K562 (cell line): Measurements from ENCODE around the gene FDX2. TPM values are rescaled to one million over a fixed set of nuclear protein-coding genes. Genes with fewer than 3 reads are reported as not detected.
A peak's percentile ranks its signal among the peaks of the same experiment; 100 is the strongest.

Experiments used
- ATAC-seq: fragments of 200-7000 bp; cut with Tn5 transposase; 3 replicates; pipeline ENCODE4 v1.9.1; 2020; ENCODE audit warnings: moderate library complexity
- BruUV-seq: library from RNA; stranded (reverse); fragments of 400-500 nt; replicated peaks from 2 replicates; lab custom pipeline; 2021; lab: Mats Ljungman, UMichigan
- CTCF ChIA-PET: fragments of 300-600 bp; formaldehyde crosslinking; extraction: SDS; loops from one replicate; lab custom pipeline; 2021; ENCODE audit warnings: low intra/inter-chr PET ratio; lab: Yijun Ruan, JAX
- POLR2A ChIA-PET: fragments of 300-600, 350-650 bp; sonication (Branson Sonifier 250); formaldehyde crosslinking; extraction: SDS; loops from one replicate; lab custom pipeline; 2021; ENCODE audit warnings: antibody characterized with exemption, inconsistent platforms; lab: Yijun Ruan, JAX
- DNase-seq, 4 experiments: peaks; one replicate each; pipeline versions ENCODE4 v3.0.0 to v3.0.0-alpha.2; 2011 to 2018; ENCODE audit warnings: low spot score in 3 of 4, mixed read lengths in 3 of 4; ENCODE audit errors: extremely low read depth in 1 of 4
- FAIRE-seq: peaks from 2 replicates; lab custom pipeline; 2011; peaks lifted over from hg19 to GRCh38; lab: Jason Lieb, UNC
- H2AFZ ChIP-seq: 2 replicates; pipeline ENCODE4 v1.6.0; 2011; ENCODE audit warnings: low read depth, low read length, control low read depth, inconsistent platforms
- H3K27ac ChIP-seq: fragments of 200-600 bp; 3 replicates; pipeline ENCODE4 v1.8.0; 2011; ENCODE audit warnings: low read depth, mild to moderate bottlenecking, control low read depth, inconsistent platforms, low read length, moderate library complexity, mixed read lengths; ENCODE audit errors: extremely low read depth
- H3K27me3 ChIP-seq, 2 experiments: fragments of 300-600 bp in 1 of 2; 2 replicates in 1 of 2; 3 replicates in 1 of 2; pipeline versions ENCODE4 v1.6.0 to v1.8.0; 2011; ENCODE audit warnings: inconsistent platforms in 2 of 2, low read length in 2 of 2, mild to moderate bottlenecking in 1 of 2, mixed read lengths in 1 of 2, moderate library complexity in 1 of 2; ENCODE audit not compliant: control insufficient read depth in 2 of 2, insufficient read depth in 2 of 2
- H3K36me3 ChIP-seq: fragments of 300-600 bp; 3 replicates; pipeline ENCODE4 v1.8.0; 2011; ENCODE audit warnings: mild to moderate bottlenecking, low read length, inconsistent platforms; ENCODE audit not compliant: control insufficient read depth, insufficient read depth
- H3K4me1 ChIP-seq, 2 experiments: fragments of 200-600 bp in 1 of 2; replicated peaks in 1 of 2; 2 replicates in 1 of 2; 3 replicates in 1 of 2; pipeline versions ENCODE4 v1.5.1 to v1.8.0; 2011; ENCODE audit warnings: inconsistent platforms in 2 of 2, low read length in 2 of 2, mild to moderate bottlenecking in 1 of 2, mixed read lengths in 1 of 2, moderate library complexity in 1 of 2; ENCODE audit not compliant: control insufficient read depth in 2 of 2, insufficient read depth in 2 of 2
- H3K4me2 ChIP-seq: 2 replicates; pipeline ENCODE4 v1.6.1; 2011; ENCODE audit warnings: low read length, control low read depth, inconsistent platforms, mixed read lengths; ENCODE audit not compliant: insufficient read depth
- H3K4me3 ChIP-seq: fragments of 200-600 bp; sonication (generic), shearing (Covaris generic); 2 replicates; pipeline ENCODE4 v1.5.1; 2016; ENCODE audit warnings: control low read depth, inconsistent platforms
- H3K79me2 ChIP-seq: fragments of 200-600 bp; 3 replicates; pipeline ENCODE4 v1.8.0; 2011; ENCODE audit warnings: low read length, inconsistent platforms; ENCODE audit not compliant: control insufficient read depth, insufficient read depth
- H3K9ac ChIP-seq, 2 experiments: 2 replicates each; pipeline versions ENCODE4 v1.6.0 to v1.6.1; 2011; ENCODE audit warnings: low read depth in 2 of 2, low read length in 2 of 2, control low read depth in 1 of 2, inconsistent platforms in 1 of 2, mild to moderate bottlenecking in 1 of 2, mixed read lengths in 1 of 2; ENCODE audit not compliant: insufficient read depth in 1 of 2
- H3K9me1 ChIP-seq: one replicate; pipeline ENCODE4 v1.6.0; 2011; ENCODE audit warnings: inconsistent platforms, mild to moderate bottlenecking, low read length, moderate library complexity; ENCODE audit not compliant: control insufficient read depth, insufficient read depth
- H3K9me3 ChIP-seq: replicated peaks from 2 replicates; pipeline ENCODE4 v1.5.1; 2011; ENCODE audit warnings: low read depth, low read length, inconsistent platforms; ENCODE audit not compliant: control insufficient read depth, insufficient read depth
- H4K20me1 ChIP-seq: replicated peaks from 2 replicates; pipeline ENCODE4 v1.6.1; 2011; ENCODE audit warnings: low read length, inconsistent platforms, mixed read lengths; ENCODE audit not compliant: control insufficient read depth, insufficient read depth
- DMBX1 ChIP-seq: fragments of 250-450 bp; sonication (Bioruptor Pico); IDR thresholded peaks from 2 replicates; pipeline ENCODE4 v1.8.0; 2022; ENCODE audit warnings: inconsistent platforms, mild to moderate bottlenecking, moderate library complexity, borderline replicate concordance
- EZH2 ChIP-seq: IDR thresholded peaks from 2 replicates; pipeline ENCODE4 v1.6.1; 2012; ENCODE audit warnings: low read depth, mild to moderate bottlenecking, inconsistent platforms, low read length, borderline replicate concordance
- GATAD2B ChIP-seq: fragments of 450-650 bp; IDR thresholded peaks from 2 replicates; pipeline ENCODE4 v1.6.1; 2017; ENCODE audit warnings: mild to moderate bottlenecking, borderline replicate concordance
- KLF13 ChIP-seq: fragments of 450-650 bp; IDR thresholded peaks from 2 replicates; pipeline ENCODE4 v1.6.1; 2016; ENCODE audit warnings: missing genetic modification characterization, low read depth, mild to moderate bottlenecking, missing compliant biosample characterization, moderate library complexity, borderline replicate concordance
- NCOR1 ChIP-seq: fragments of 450-650 bp; IDR thresholded peaks from 2 replicates; pipeline ENCODE4 v1.6.1; 2016; ENCODE audit warnings: mild to moderate bottlenecking, moderate library complexity
- NFXL1 ChIP-seq: fragments of 450-650 bp; formaldehyde crosslinking; IDR thresholded peaks from 2 replicates; pipeline ENCODE4 v1.4.0; 2021; ENCODE audit warnings: mild to moderate bottlenecking
- RCOR1 ChIP-seq, 2 experiments: IDR thresholded peaks; 2 replicates each; pipeline ENCODE4 v1.6.1; 2012; ENCODE audit warnings: low read depth in 2 of 2, low read length in 2 of 2, borderline replicate concordance in 1 of 2, improper control_type of control experiment in 1 of 2
- SIX5 ChIP-seq, 2 experiments: IDR thresholded peaks; 2 replicates each; pipeline ENCODE4 v1.6.1; 2011; ENCODE audit warnings: low read length in 2 of 2, borderline replicate concordance in 1 of 2, low read depth in 1 of 2, mild to moderate bottlenecking in 1 of 2, moderate library complexity in 1 of 2; ENCODE audit not compliant: insufficient read depth in 1 of 2
- SUPT5H ChIP-seq: fragments of 450-650 bp; IDR thresholded peaks from 2 replicates; pipeline ENCODE4 v1.6.1; 2016
- TAF1 ChIP-seq: IDR thresholded peaks from 2 replicates; pipeline ENCODE4 v1.6.1; 2011; ENCODE audit warnings: mild to moderate bottlenecking, low read length, moderate library complexity; ENCODE audit not compliant: insufficient read depth, control insufficient read depth, severe bottlenecking; ENCODE audit errors: extremely low read depth
- ZEB2 ChIP-seq: fragments of 450-650 bp; IDR thresholded peaks from 2 replicates; pipeline ENCODE4 v1.6.1; 2016
- ZMIZ1 ChIP-seq, 2 experiments: fragments of 150-350 bp in 1 of 2; IDR thresholded peaks; 2 replicates each; pipeline ENCODE4 v1.6.1; 2012 to 2016; ENCODE audit warnings: low read depth in 2 of 2, low read length in 2 of 2, mild to moderate bottlenecking in 1 of 2, moderate library complexity in 1 of 2
- ZNF778 ChIP-seq: fragments of 450-650 bp; formaldehyde crosslinking; IDR thresholded peaks from 2 replicates; pipeline ENCODE4 v1.4.0; 2020; ENCODE audit warnings: mild to moderate bottlenecking, moderate library complexity
- WGBS: fragments of 100-300 bp; shearing (Covaris generic); methylation state at CpG from one replicate; pipeline ENCODE4 v1.1.6; 2016; ENCODE audit warnings: low coverage, mixed read lengths; ENCODE audit not compliant: insufficient coverage; ENCODE audit errors: missing lambda C conversion rate; 5-methylcytosine and 5-hydroxymethylcytosine counted together
- in situ Hi-C: fragments of 300-500 bp; cut with MboI; formaldehyde crosslinking; loops from 4 replicates; pipeline ENCODE4 v1.15.0; 2018; ENCODE audit warnings: inconsistent platforms, mixed read lengths
- intact Hi-C: fragments of 100-400 bp; cut with micrococcal nuclease; formaldehyde crosslinking; loops from 2 replicates; pipeline ENCODE4 v1.14.2; 2022
- polyA plus RNA-seq, 8 experiments: library from polyadenylated mRNA; depleted of rRNA in 4 of 8; stranded (reverse) in 5 of 8; unstranded in 3 of 8; fragments of >200 nt; fragmentation: Nextera tagmentation in 2 of 8; fragmentation: Illumina TruSeq in 1 of 8; extraction: Ambion mirVana in 2 of 8; extraction: Trizol in 1 of 8; gene quantifications; 2 replicates each; pipeline versions ENCODE4 v1.2.1 to v1.2.3, GENCODE V29; 2011 to 2014; ENCODE audit warnings: inconsistent platforms in 1 of 8, missing spikeins in 1 of 8
- total RNA-seq, 7 experiments: library from RNA; depleted of rRNA in 6 of 7; stranded (reverse); fragments of >200 nt in 6 of 7; fragmentation: Illumina TruSeq in 2 of 7; extraction: Trizol in 2 of 7; gene quantifications; 2 replicates each; pipeline versions ENCODE4 v1.2.1 to v1.2.3, GENCODE V29; 2011 to 2021; ENCODE audit warnings: low replicate concordance in 1 of 7
- TF ChIP-seq, protein P1 (sequence below): sonication (generic); formaldehyde crosslinking; IDR thresholded peaks from 2 replicates; pipeline ENCODE4 v1.8.1; 2023; ENCODE audit warnings: mild to moderate bottlenecking, missing genetic modification reagents, moderate library complexity
- TF ChIP-seq, protein P2 (sequence below), 2 experiments: fragments of 450-650 bp in 1 of 2; sonication (generic) in 1 of 2; formaldehyde crosslinking; conservative IDR thresholded peaks; 2 replicates each; pipeline versions ENCODE4 v1.4.0 to v1.8.1; 2020 to 2022; ENCODE audit warnings: mild to moderate bottlenecking in 1 of 2, missing genetic modification reagents in 1 of 2

The FDX2 gene
- total and polyA plus RNA-seq, 9 of the 15 experiments (the other 6 are each of a cell fraction or from before 2014, with no cell fraction given): 2.5 to 49.8 (median 29.7) TPM

GRCh38 chr19:10260141-10260584 is 55.7 kb downstream of the FDX2 start:
- Histone ChIP-seq H3K4me3 (no peak overlapping the region), H3K9me3 (no peaks in the 10 kb centered on the region), H3K27me3 (no peaks in the 10 kb centered on the region), H3K79me2 (no peaks in the 10 kb centered on the region), H3K36me3 (peaks cover 43% of the 10 kb centered on the region), H3K9me1 (no peaks in the 10 kb centered on the region), H4K20me1 (no peaks in the 10 kb centered on the region; the same call in 1 of the 2 replicates), H3K4me1 (peaks cover 5 to 34% of the 10 kb centered on the region in 2 experiments; a peak in 3 of 5 replicates), H3K9ac (no peak overlapping the region; a peak in 1 of 4 replicates), H3K27ac (no peak overlapping the region), H2AFZ (no peak overlapping the region), H3K4me2 (no peak overlapping the region)
- FAIRE-seq (peak; percentile 90), ATAC-seq (peak; percentile 38), DNase-seq (peak in 2 of 4 experiments; percentile 7 to 49)
- intact Hi-C loops: no loop called here
- ChIA-PET CTCF (interaction anchor here (5.5 kb wide), 1 partner anchor 130 kb away, joined by 72 read pairs; no protein-coding TSS in a partner anchor), POLR2A (interaction anchor here (0.6 to 3.4 kb wide), 13 partner anchors 8 to 163 kb away, joined by 3 to 23 read pairs (median 5); partner anchors contain the start of genes CDC37, ICAM1, MRPL4 and PPAN)
- in situ Hi-C loops: no loop called here
- WGBS: 33% methylated on average over 8 of the region's 8 CpGs
- BruUV-seq: no TSS peak
- TF ChIP-seq TAF1: no peak
- TF ChIP-seq, protein P1, sequence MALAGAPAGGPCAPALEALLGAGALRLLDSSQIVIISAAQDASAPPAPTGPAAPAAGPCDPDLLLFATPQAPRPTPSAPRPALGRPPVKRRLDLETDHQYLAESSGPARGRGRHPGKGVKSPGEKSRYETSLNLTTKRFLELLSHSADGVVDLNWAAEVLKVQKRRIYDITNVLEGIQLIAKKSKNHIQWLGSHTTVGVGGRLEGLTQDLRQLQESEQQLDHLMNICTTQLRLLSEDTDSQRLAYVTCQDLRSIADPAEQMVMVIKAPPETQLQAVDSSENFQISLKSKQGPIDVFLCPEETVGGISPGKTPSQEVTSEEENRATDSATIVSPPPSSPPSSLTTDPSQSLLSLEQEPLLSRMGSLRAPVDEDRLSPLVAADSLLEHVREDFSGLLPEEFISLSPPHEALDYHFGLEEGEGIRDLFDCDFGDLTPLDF: no peak
- no peak for TF ChIP-seq ZMIZ1 (IDR thresholded peaks at IDR 0.05; ENCODE audit: low read depth in 2 of 2, low read length in 2 of 2)
- no peak for TF ChIP-seq ZEB2
- TF ChIP-seq ZNF778 (CRISPR knock-in tag): no peak
- TF ChIP-seq RCOR1 (IDR thresholded peaks at IDR 0.05; ENCODE audit: borderline replicate concordance in 1 of 2, low read depth in 2 of 2, low read length in 2 of 2): no peak
- TF ChIP-seq NCOR1: peak; percentile 33; the same call in 1 of the 2 replicates
- TF ChIP-seq, protein P2, sequence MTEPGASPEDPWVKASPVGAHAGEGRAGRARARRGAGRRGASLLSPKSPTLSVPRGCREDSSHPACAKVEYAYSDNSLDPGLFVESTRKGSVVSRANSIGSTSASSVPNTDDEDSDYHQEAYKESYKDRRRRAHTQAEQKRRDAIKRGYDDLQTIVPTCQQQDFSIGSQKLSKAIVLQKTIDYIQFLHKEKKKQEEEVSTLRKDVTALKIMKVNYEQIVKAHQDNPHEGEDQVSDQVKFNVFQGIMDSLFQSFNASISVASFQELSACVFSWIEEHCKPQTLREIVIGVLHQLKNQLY (CRISPR knock-in tag; conservative IDR thresholded peaks at IDR 0.05): no peak
- TF ChIP-seq GATAD2B: no peak
- no peak for TF ChIP-seq NFXL1 (CRISPR knock-in tag)
- TF ChIP-seq SIX5 (IDR thresholded peaks at IDR 0.05; ENCODE audit: borderline replicate concordance in 1 of 2, insufficient read depth in 1 of 2, low read depth in 1 of 2, low read length in 2 of 2): no peak
- no peak for TF ChIP-seq EZH2
- no peak for TF ChIP-seq KLF13 (tag)
- TF ChIP-seq DMBX1: no peak
- TF ChIP-seq SUPT5H: peak; percentile 59
